NT2/D1 (cell line): ENCODE results near the gene ADGRL4.

ENCODE experiments used
- SUZ12 ChIP-seq: IDR thresholded peaks from 2 replicates; pipeline ENCODE4 v1.6.1; 2011; ENCODE audit not compliant: insufficient read length, insufficient read depth; ENCODE audit errors: extremely low read depth
- YY1 ChIP-seq: IDR thresholded peaks from 2 replicates; pipeline ENCODE4 v1.6.1; 2011; ENCODE audit not compliant: insufficient read length, insufficient read depth
- ZNF274 ChIP-seq: IDR thresholded peaks from 2 replicates; pipeline ENCODE4 v1.6.1; 2011; ENCODE audit warnings: mild to moderate bottlenecking, low read depth, low read length

DNA sequence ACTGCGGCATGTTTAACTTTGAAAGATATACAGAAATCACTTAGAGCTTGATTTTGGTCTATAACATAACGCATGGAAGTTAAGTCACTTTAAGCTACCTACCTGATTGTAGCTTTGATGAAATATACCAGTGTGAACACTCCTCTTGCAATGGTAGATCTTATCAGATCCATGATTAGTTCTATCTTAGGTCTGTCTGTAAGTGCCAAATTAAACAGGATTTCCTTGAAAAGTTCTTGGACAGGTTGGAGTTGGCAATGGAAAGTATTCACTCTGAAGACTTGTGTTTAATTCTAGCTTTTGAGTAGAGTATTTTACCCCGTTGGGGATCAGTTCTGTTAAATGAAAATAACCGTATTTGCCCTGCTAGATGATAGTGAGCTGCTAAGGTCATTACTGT lies 4.1 kb upstream of the ADGRL4 start:
- TF ChIP-seq SUZ12: no peak
- no peak for TF ChIP-seq YY1
- no peak for TF ChIP-seq ZNF274
